ENCODE measurements around the gene KRTAP2-4.
"Not testable (repeated sequence)": the region's sequence is repeated elsewhere in the genome, so short reads cannot be mapped to it uniquely, and the experiment has no call there.

KRTAP2-4 gene

DNA sequence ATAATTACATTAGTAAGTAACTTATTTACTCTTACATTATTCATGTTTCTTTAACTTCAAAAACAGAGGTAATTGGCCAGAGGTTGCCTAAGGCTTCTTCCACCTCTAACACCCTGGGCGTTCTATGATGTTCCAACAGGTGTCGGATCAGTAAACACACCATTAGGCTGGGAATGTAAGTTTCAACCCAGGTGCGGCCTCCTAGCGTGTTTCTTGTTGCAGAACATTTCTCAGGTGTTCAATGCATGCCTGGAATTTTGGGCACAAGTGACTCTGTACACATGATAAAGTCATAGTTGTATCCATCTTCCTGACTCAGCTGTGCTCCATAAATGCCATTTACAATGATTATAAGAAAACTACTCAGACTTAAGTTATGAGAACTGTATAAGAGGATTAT lies 11.7 kb downstream of the KRTAP2-4 start:
- no peak overlapping the region for H3K4me3 ChIP-seq (ENCODE audit: low read depth, low read length)
- no peak for DNase-seq (ENCODE audit: low read depth)
- TF ChIP-seq, protein P1, sequence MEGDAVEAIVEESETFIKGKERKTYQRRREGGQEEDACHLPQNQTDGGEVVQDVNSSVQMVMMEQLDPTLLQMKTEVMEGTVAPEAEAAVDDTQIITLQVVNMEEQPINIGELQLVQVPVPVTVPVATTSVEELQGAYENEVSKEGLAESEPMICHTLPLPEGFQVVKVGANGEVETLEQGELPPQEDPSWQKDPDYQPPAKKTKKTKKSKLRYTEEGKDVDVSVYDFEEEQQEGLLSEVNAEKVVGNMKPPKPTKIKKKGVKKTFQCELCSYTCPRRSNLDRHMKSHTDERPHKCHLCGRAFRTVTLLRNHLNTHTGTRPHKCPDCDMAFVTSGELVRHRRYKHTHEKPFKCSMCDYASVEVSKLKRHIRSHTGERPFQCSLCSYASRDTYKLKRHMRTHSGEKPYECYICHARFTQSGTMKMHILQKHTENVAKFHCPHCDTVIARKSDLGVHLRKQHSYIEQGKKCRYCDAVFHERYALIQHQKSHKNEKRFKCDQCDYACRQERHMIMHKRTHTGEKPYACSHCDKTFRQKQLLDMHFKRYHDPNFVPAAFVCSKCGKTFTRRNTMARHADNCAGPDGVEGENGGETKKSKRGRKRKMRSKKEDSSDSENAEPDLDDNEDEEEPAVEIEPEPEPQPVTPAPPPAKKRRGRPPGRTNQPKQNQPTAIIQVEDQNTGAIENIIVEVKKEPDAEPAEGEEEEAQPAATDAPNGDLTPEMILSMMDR (IDR thresholded peaks at IDR 0.05; ENCODE audit: control insufficient read depth, extremely low read depth, insufficient read depth), result no peak

DNA sequence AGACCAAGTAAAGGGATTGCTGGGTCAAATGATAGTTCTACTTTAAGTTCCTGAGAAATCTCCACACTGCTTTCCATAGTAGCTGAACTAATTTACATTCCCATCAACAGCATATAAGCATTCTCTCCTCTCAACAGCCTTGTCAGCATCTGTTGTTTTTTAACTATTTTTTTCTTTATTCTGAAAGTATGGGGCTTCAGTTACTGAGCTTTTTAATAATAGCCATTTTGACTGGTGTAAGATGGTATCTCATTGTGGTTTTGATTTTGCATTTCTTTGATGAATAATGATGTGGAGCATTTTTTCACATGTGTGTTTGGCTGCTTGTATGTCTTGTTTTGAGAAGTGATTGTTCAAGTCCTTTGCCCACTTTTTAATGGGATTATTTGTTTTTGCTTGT lies 13.1 kb downstream of the KRTAP2-4 start:
- TF ChIP-seq, protein P1 (IDR thresholded peaks at IDR 0.05; ENCODE audit: control insufficient read depth, extremely low read depth, insufficient read depth), result no peak
- no peak overlapping the region for H3K4me3 ChIP-seq (ENCODE audit: low read depth, low read length)
- DNase-seq (ENCODE audit: low read depth), result no peak

DNA sequence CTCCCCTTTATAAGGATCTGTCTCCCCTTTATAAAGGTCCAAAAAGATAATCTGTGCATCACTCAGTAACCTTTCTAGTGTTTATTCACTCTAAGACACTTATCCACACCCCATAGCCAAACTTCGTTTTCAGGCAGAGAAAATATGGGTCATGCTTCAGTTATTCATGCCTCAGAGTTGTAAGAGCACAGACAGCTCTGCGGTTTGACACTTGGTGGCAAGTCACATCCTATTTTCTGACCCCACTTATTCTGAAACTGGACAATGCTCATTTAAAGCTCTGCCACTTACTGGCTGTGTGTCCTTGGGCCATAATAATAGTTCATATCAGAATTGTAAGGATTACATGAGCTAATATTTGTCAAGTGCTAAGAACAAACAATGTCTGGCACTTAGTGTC lies 16.6 kb downstream of the KRTAP2-4 start:
- no peak overlapping the region for H3K4me3 ChIP-seq (ENCODE audit: low read depth, low read length)
- TF ChIP-seq, protein P1 (IDR thresholded peaks at IDR 0.05; ENCODE audit: control insufficient read depth, extremely low read depth, insufficient read depth), result no peak
- no peak for DNase-seq (ENCODE audit: low read depth)

DNA sequence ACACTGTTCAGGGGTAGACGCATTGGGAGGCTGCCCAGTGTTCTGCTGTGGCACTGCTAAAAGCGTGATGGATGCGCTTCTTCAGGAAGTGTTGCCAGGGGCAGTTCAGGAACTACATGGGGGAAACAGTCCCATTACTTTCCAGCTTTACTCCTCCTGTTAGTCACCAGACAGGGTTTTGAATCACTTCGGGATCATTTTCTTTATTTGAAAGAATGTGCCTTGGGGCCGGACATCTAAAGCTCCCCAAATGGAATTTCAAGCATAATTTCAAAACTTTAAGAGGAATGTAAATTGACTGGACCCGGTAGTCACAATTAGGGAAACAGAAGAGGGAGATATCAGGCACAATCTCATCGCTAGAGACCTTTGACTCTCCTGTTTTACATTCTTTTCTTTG lies 17.2 kb downstream of the KRTAP2-4 start:
- TF ChIP-seq, protein P1 (IDR thresholded peaks at IDR 0.05; ENCODE audit: control insufficient read depth, extremely low read depth, insufficient read depth), result no peak
- H3K4me3 ChIP-seq (ENCODE audit: low read depth, low read length), result no peak overlapping the region
- no peak for DNase-seq (ENCODE audit: low read depth)

DNA sequence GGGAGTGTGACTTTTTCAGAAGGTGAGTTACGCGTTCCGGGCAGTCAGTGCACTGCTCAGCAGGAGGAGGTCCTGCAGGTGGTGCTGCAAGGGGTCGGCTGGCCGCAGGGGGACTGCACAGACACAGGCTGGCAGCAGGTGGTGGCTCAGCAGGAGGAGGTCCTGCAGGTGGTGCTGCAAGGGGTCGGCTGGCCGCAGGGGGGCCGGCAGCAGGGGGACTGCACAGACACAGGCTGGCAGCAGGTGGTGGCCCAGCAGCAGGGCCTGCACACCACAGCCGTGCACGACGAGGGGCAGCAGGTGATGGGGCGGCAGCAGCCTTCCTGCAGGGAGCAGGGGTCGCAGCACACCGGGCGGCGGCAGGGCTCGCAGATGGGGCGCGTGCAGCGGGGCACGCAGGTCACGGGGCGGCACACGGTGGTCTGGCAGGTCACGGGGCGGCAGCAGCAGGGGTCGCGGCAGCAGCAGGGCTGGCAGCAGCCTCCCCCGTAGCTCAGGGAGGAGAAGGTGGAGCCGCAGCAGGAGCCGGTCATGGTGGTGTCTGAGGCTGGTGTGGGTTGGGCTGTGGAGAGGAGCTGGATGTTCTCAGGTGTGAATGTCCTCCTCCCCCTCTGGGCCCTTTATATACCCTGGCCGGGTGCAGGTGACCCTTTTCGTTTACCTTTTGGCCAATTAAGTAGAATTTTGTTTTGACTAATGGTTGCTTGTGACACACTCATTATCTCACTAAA lies 18.8 kb downstream of the KRTAP2-4 start, which contains the start of gene KRTAP2-1:
TSS of gene KRTAP2-1 (minus strand) at position 582 of the 731 bp plus-strand sequence. CDS start at position 533, 49 bp downstream.
- H3K4me3 ChIP-seq (ENCODE audit: low read depth, low read length); DNase-seq (ENCODE audit: low read depth): not testable (repeated sequence)

DNA sequence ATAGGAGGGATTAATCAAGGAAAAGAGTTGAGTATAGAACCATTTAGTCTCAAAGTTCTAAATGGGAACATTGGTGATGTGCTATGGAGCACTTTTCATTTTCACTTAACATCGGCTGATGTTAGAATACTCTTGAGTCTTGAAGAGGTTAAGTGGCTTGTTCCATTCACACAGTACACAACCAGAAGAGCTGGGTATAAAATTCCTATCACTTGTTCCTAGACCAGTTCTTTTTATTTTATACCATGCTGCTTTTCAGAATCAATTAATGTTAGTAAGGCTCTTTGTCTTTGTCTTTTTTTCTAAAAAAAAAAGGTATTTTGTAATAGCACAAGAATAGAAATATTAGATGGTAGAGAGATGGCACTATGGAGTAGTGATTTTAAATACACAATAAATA lies 22.7 kb downstream of the KRTAP2-4 start:
- TF ChIP-seq, protein P1 (IDR thresholded peaks at IDR 0.05; ENCODE audit: control insufficient read depth, extremely low read depth, insufficient read depth), result no peak
- no peak for DNase-seq (ENCODE audit: low read depth)
- H3K4me3 ChIP-seq (ENCODE audit: low read depth, low read length), result no peak overlapping the region

DNA sequence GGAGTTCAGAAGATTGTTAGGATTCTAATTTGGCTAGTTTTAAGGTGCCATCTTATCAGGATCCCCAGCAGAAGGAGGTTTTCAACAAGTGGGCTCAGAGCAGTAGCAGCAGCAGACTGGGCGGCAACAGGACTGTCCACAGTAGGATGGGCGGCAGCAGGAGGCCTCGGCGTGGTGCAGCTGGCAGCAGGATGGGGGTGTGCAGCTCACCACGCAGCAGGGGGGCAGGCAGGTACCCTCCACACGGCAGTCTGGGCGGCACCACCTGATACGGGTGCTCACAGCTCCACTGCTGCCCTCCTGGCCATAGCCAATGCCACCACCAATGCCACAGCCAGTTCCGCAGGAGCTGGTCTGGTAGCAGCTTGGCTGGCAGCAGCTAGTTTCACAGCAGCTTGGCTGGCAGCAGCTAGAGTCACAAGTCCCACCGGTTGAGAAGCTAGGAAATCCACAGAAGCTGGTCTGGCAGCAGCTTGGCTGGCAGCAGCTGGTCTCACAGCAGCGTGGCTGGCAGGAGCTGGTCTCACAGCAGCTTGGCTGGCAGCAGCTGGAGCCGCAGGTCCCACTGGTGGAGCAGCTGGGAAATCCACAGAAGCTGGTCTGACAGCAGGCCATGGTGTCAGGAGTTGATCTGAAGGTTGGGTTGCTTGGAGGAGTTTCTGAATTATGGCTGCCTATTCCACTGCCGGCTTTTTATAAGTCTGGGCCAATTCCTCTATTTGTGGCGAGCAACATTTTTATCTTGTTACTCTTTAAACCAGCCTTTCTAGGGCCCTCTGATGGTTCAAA lies 24.7 kb downstream of the KRTAP2-4 start, which contains the start of gene KRTAP1-1:
TSS of gene KRTAP1-1 (minus strand) at position 668 of the 789 bp plus-strand sequence. CDS start at position 615, 53 bp downstream.
- not testable (repeated sequence) for DNase-seq (ENCODE audit: low read depth); H3K4me3 ChIP-seq (ENCODE audit: low read depth, low read length)
